Measurements from ENCODE around the gene OR2B6. TPM values are rescaled to one million over a fixed set of nuclear protein-coding genes. Genes with fewer than 3 reads are reported as not detected.

OR2B6 gene
- total and polyA plus RNA-seq, 2 of the 8 experiments (the other 6 are each of a cell fraction or from before 2014, with no cell fraction given): 0.26 TPM; not detected in 1

- DNase-seq (ENCODE audit: low read depth in 1 of 2, low spot score in 2 of 2) (no peak), FAIRE-seq (no peak)
- POLR2A ChIA-PET (ENCODE audit: partially characterized antibody): interaction anchor here (0.9 kb wide), 1 partner anchor 37 kb away, joined by 3 read pairs; no protein-coding TSS in a partner anchor
- H3K9ac ChIP-seq (replicated peaks in 1 of 4; ENCODE audit: extremely low read depth in 1 of 4, low read depth in 3 of 4, low read length in 3 of 4): no peak overlapping the region
- no peaks in the 10 kb centered on the region for H3K79me2 ChIP-seq (ENCODE audit: control insufficient read depth in 1 of 2, insufficient read depth in 2 of 2, low read length in 2 of 2)
- H3K27ac ChIP-seq (ENCODE audit: low read depth, low read length): no peak overlapping the region
- 82% methylated on average over 2 of the region's 2 CpGs; no CpG with 5 or more reads in 1 of the 2 experiments for WGBS, 2 experiments (ENCODE audit: extremely low coverage in 1 of 2, insufficient coverage in 1 of 2, insufficient read length in 1 of 2, insufficient replicate concordance in 2 of 2, low coverage in 1 of 2, low lambda C conversion rate in 2 of 2, missing lambda C conversion rate in 1 of 2)
- no peaks in the 10 kb centered on the region for H3K36me3 ChIP-seq (ENCODE audit: control insufficient read depth in 2 of 4, insufficient read depth in 4 of 4, low read length in 3 of 4)
- no peak overlapping the region for H3K23ac ChIP-seq (ENCODE audit: insufficient read length)
- CTCF ChIA-PET (ENCODE audit: partially characterized antibody): no interaction called here
- no peak overlapping the region for H3K4me2 ChIP-seq (ENCODE audit: insufficient read depth in 1 of 2, low read depth in 2 of 2, low read length in 2 of 2)
- H3K14ac ChIP-seq (ENCODE audit: insufficient read length): no peak overlapping the region
- no peak overlapping the region for H3K4me3 ChIP-seq (ENCODE audit: extremely low read depth in 1 of 4, insufficient read depth in 2 of 4, low read depth in 3 of 4, low read length in 4 of 4)
- no peaks in the 10 kb centered on the region for H3K79me1 ChIP-seq (ENCODE audit: low read depth, low read length)
- no peak overlapping the region for H2BK20ac ChIP-seq (ENCODE audit: low read length)
- H2BK120ac ChIP-seq (replicated peaks; ENCODE audit: low read depth, low read length): no peak overlapping the region
- H3K23me2 ChIP-seq (ENCODE audit: low read depth, low read length): no peaks in the 10 kb centered on the region; the same call in 1 of the 2 replicates
- no peak overlapping the region for H3K4ac ChIP-seq (replicated peaks; ENCODE audit: insufficient read length, low read depth, low read length)
- H2AK5ac ChIP-seq (ENCODE audit: low read depth, low read length): no peak overlapping the region
- H4K5ac ChIP-seq (ENCODE audit: insufficient read length, low read depth, low read length): no peak overlapping the region
- H4K20me1 ChIP-seq (replicated peaks in 1 of 2; ENCODE audit: control insufficient read depth in 1 of 2, insufficient read depth in 2 of 2, low read length in 2 of 2): no peaks in the 10 kb centered on the region
- no peaks in the 10 kb centered on the region for H3K27me3 ChIP-seq (replicated peaks in 1 of 4; ENCODE audit: control insufficient read depth in 3 of 4, extremely low read depth in 1 of 4, insufficient read depth in 3 of 4, low read length in 3 of 4)
- H2BK5ac ChIP-seq (ENCODE audit: low read depth, low read length): no peak overlapping the region
- no peak overlapping the region for H2AFZ ChIP-seq (ENCODE audit: low read length)
- H4K91ac ChIP-seq (replicated peaks; ENCODE audit: insufficient read length, low read length): no peak overlapping the region
- no peak overlapping the region for H2BK15ac ChIP-seq (ENCODE audit: low read length)
- H4K8ac ChIP-seq (ENCODE audit: extremely low read depth, insufficient read depth, low read length): no peak overlapping the region
- no peaks in the 10 kb centered on the region for H3K4me1 ChIP-seq (replicated peaks in 1 of 4; ENCODE audit: control insufficient read depth in 3 of 4, insufficient read depth in 4 of 4, low read length in 3 of 4)
- peaks cover 6 to 8% of the 10 kb centered on the region in 2 experiments; a peak in 2 of 4 replicates for H3K9me3 ChIP-seq (ENCODE audit: insufficient read depth in 2 of 2, low read depth in 1 of 2, low read length in 1 of 2)
- no peak overlapping the region for H2BK12ac ChIP-seq (ENCODE audit: low read depth, low read length)
- no peak overlapping the region for H3K18ac ChIP-seq (ENCODE audit: extremely low read depth, low read length)
- H3K56ac ChIP-seq (replicated peaks; ENCODE audit: insufficient read length, low read depth, low read length): no peak overlapping the region
- TF ChIP-seq E2F6 (IDR thresholded peaks at IDR 0.05) (no peak), MAFK (IDR thresholded peaks at IDR 0.05; ENCODE audit: low read depth, low read length) (no peak), PHF8 (conservative IDR thresholded peaks at IDR 0.05; ENCODE audit: low read depth, low read length) (no peak), MAX (IDR thresholded peaks at IDR 0.05) (no peak), TAF1 (IDR thresholded peaks at IDR 0.05; ENCODE audit: low read depth, low read length) (no peak), RFX5 (IDR thresholded peaks at IDR 0.05; ENCODE audit: borderline replicate concordance, low read depth, low read length) (no peak), ASH2L (IDR thresholded peaks at IDR 0.05; ENCODE audit: low read length) (no peak), SUZ12 (IDR thresholded peaks at IDR 0.05; ENCODE audit: low read length) (no peak), TAF7 (optimal IDR thresholded peaks at IDR 0.05; ENCODE audit: borderline replicate concordance, low read depth, low read length) (no peak), YY1 (IDR thresholded peaks at IDR 0.05; ENCODE audit: low read depth, low read length) (no peak), FOSL1 (IDR thresholded peaks at IDR 0.05; ENCODE audit: insufficient read depth, low read depth, low read length) (no peak), ATF3 (IDR thresholded peaks at IDR 0.05; ENCODE audit: insufficient read depth, low read depth, low read length) (no peak), CBX8 (IDR thresholded peaks at IDR 0.05; ENCODE audit: borderline replicate concordance, low read depth, low read length) (no peak), TCF12 (IDR thresholded peaks at IDR 0.05; ENCODE audit: low read depth, low read length) (no peak)
These were observed 25.8 kb upstream of the OR2B6 start for GRCh38 chr6:27931209-27931608.
